IMR-90 (cell line): Measurements from ENCODE around the gene PTPRN2. TPM values are rescaled to one million over a fixed set of nuclear protein-coding genes. Genes with fewer than 3 reads are reported as not detected.
"Not testable (repeated sequence)": the region's sequence is repeated elsewhere in the genome, so short reads cannot be mapped to it uniquely, and the experiment has no call there.

Experiments
- ATAC-seq: fragments of 200-7000 bp; cut with Tn5 transposase; 2 replicates; pipeline ENCODE4 v1.9.1; 2020; ENCODE audit warnings: low read depth, mild to moderate bottlenecking, moderate library complexity
- BruUV-seq: library from RNA; stranded (reverse); fragments of 400-500 nt; replicated peaks from 2 replicates; lab custom pipeline; 2021; lab: Mats Ljungman, UMichigan
- CTCF ChIA-PET: fragments of 300-600 bp; formaldehyde crosslinking; extraction: SDS; loops from one replicate; lab custom pipeline; 2021; ENCODE audit warnings: antibody characterized with exemption; lab: Yijun Ruan, JAX
- POLR2A ChIA-PET: fragments of 300-600 bp; sonication (Branson Sonifier 250); formaldehyde crosslinking; loops from one replicate; lab custom pipeline; 2022; ENCODE audit warnings: antibody characterized with exemption; ENCODE audit not compliant: unreplicated experiment; lab: Charles Lee
- DNase-seq: peaks from one replicate; pipeline ENCODE4 v3.0.0; 2013
- H2AFZ ChIP-seq: replicated peaks from 2 replicates; pipeline ENCODE3; 2013; ENCODE audit warnings: low read length, mild to moderate bottlenecking; ENCODE audit not compliant: poor library complexity
- H2AK5ac ChIP-seq: 2 replicates; pipeline ENCODE4 v1.6.1; 2013; ENCODE audit warnings: low read depth, low read length, inconsistent platforms
- H2AK9ac ChIP-seq: replicated peaks from 2 replicates; pipeline ENCODE3; 2013; ENCODE audit warnings: mild to moderate bottlenecking, low read depth, low read length, moderate library complexity; ENCODE audit not compliant: poor library complexity
- H2BK120ac ChIP-seq: 2 replicates; pipeline ENCODE4 v1.6.1; 2013; ENCODE audit warnings: low read depth, low read length, inconsistent platforms
- H2BK15ac ChIP-seq: 3 replicates; pipeline ENCODE4 v1.6.1; 2013; ENCODE audit warnings: low read depth, low read length, inconsistent platforms
- H2BK20ac ChIP-seq: 2 replicates; pipeline ENCODE4 v1.6.1; 2013; ENCODE audit warnings: low read depth, mild to moderate bottlenecking, inconsistent platforms, low read length, moderate library complexity
- H2BK5ac ChIP-seq: 2 replicates; pipeline ENCODE4 v1.6.1; 2013; ENCODE audit warnings: mild to moderate bottlenecking, low read depth, low read length, inconsistent platforms; ENCODE audit not compliant: poor library complexity, severe bottlenecking
- H3K14ac ChIP-seq: replicated peaks from 2 replicates; pipeline ENCODE4 v1.6.1; 2013; ENCODE audit warnings: low read depth, low read length, inconsistent platforms
- H3K18ac ChIP-seq: 2 replicates; pipeline ENCODE4 v1.6.1; 2013; ENCODE audit warnings: low read depth, low read length, control low read depth
- H3K23ac ChIP-seq: 2 replicates; pipeline ENCODE4 v1.6.1; 2013; ENCODE audit warnings: low read depth, low read length, inconsistent platforms
- H3K27ac ChIP-seq: 2 replicates; pipeline ENCODE4 v1.5.1; 2013; ENCODE audit warnings: mild to moderate bottlenecking, control low read depth, low read length; ENCODE audit not compliant: insufficient read depth
- H3K27me3 ChIP-seq: 2 replicates; pipeline ENCODE4 v1.6.1; 2013; ENCODE audit warnings: low read length; ENCODE audit not compliant: control insufficient read depth, insufficient read depth
- H3K36me3 ChIP-seq: 2 replicates; pipeline ENCODE4 v1.6.1; 2013; ENCODE audit warnings: low read length, mixed read lengths; ENCODE audit not compliant: control insufficient read depth, insufficient read depth
- H3K4ac ChIP-seq: 2 replicates; pipeline ENCODE4 v1.6.1; 2013; ENCODE audit warnings: low read depth, low read length, inconsistent platforms
- H3K4me1 ChIP-seq: 2 replicates; pipeline ENCODE4 v1.6.1; 2013; ENCODE audit warnings: low read length, mixed read lengths; ENCODE audit not compliant: control insufficient read depth, insufficient read depth
- H3K4me2 ChIP-seq: 2 replicates; pipeline ENCODE4 v1.6.1; 2013; ENCODE audit warnings: low read depth, mild to moderate bottlenecking, control low read depth, low read length, moderate library complexity
- H3K4me3 ChIP-seq: 2 replicates; pipeline ENCODE4 v1.5.1; 2013; ENCODE audit warnings: low read depth, mild to moderate bottlenecking, control low read depth, low read length, moderate library complexity; ENCODE audit not compliant: insufficient read depth
- H3K56ac ChIP-seq: 2 replicates; pipeline ENCODE4 v1.6.1; 2013; ENCODE audit warnings: low read length, inconsistent platforms; ENCODE audit not compliant: insufficient read depth; ENCODE audit errors: extremely low read depth
- H3K79me1 ChIP-seq, 2 experiments: 2 replicates each; pipeline ENCODE4 v1.6.1; 2013; ENCODE audit warnings: low read length in 2 of 2, inconsistent platforms in 1 of 2, low read depth in 1 of 2
- H3K9ac ChIP-seq: 2 replicates; pipeline ENCODE4 v1.6.1; 2013; ENCODE audit warnings: low read depth, low read length, control low read depth
- H3K9me1 ChIP-seq: 2 replicates; pipeline ENCODE4 v1.6.1; 2013; ENCODE audit warnings: low read length, inconsistent platforms; ENCODE audit not compliant: insufficient read depth
- H3K9me3 ChIP-seq: 2 replicates; pipeline ENCODE4 v1.6.1; 2013; ENCODE audit warnings: low read length; ENCODE audit not compliant: control insufficient read depth, insufficient read depth
- H4K20me1 ChIP-seq: 2 replicates; pipeline ENCODE4 v1.6.1; 2013; ENCODE audit warnings: low read length, inconsistent platforms; ENCODE audit not compliant: insufficient read depth
- H4K5ac ChIP-seq: 2 replicates; pipeline ENCODE4 v1.6.1; 2013; ENCODE audit warnings: mild to moderate bottlenecking, low read depth, low read length, control low read depth
- H4K8ac ChIP-seq, 2 experiments: 2 replicates each; pipeline ENCODE4 v1.6.1; 2013; ENCODE audit warnings: low read depth in 2 of 2, low read length in 2 of 2, control low read depth in 1 of 2, inconsistent platforms in 1 of 2
- H4K91ac ChIP-seq: 2 replicates; pipeline ENCODE4 v1.6.1; 2013; ENCODE audit warnings: low read depth, low read length, inconsistent platforms; ENCODE audit not compliant: insufficient read depth
- WGBS, 2 experiments: methylation state at CpG; one replicate each; pipeline versions ENCODE4 v1.1.5 to v1.1.7; 2013; ENCODE audit warnings: missing lambda C conversion rate in 2 of 2; ENCODE audit not compliant: insufficient read length in 1 of 2; ENCODE audit errors: extremely low coverage in 2 of 2; 5-methylcytosine and 5-hydroxymethylcytosine counted together
- dilution Hi-C: fragments of 300-500 bp; cut with HindIII; formaldehyde crosslinking; loops from one replicate; pipeline ENCODE4 v1.14.3; 2018; ENCODE audit warnings: low sequenced_read_pairs; ENCODE audit not compliant: unreplicated experiment
- in situ Hi-C: fragments of 300-500 bp; cut with MboI; formaldehyde crosslinking; loops from 3 replicates; pipeline ENCODE4 v1.14.3; 2019; ENCODE audit warnings: low sequenced_read_pairs, inconsistent platforms, mixed read lengths
- intact Hi-C: fragments of 100-400 bp; cut with micrococcal nuclease; formaldehyde crosslinking; loops from 2 replicates; pipeline ENCODE4 v1.10.0; 2022
- polyA plus RNA-seq, 3 experiments: library from polyadenylated mRNA; depleted of rRNA; stranded (reverse); fragments of >200 nt; gene quantifications; 2 replicates each; pipeline ENCODE4 v1.2.3, GENCODE V29; 2012; ENCODE audit warnings: low replicate concordance in 1 of 3
- total RNA-seq: library from RNA; depleted of rRNA; stranded (reverse); fragments of >200 nt; gene quantifications from 2 replicates; pipeline ENCODE4 v1.2.3, GENCODE V29; 2012

Gene PTPRN2
- total and polyA plus RNA-seq, 2 of the 4 experiments (the other 2 are of a cell fraction), result 0.03 TPM; not detected in 1

- H3K4ac ChIP-seq, H3K36me3 ChIP-seq, intact Hi-C loops, H4K5ac ChIP-seq, H4K91ac ChIP-seq, H2BK120ac ChIP-seq, DNase-seq, H4K8ac ChIP-seq, ATAC-seq, H2BK15ac ChIP-seq, H3K9me1 ChIP-seq, H2BK5ac ChIP-seq, H3K27ac ChIP-seq, BruUV-seq, dilution Hi-C loops, CTCF ChIA-PET, POLR2A ChIA-PET, H3K56ac ChIP-seq, H3K9ac ChIP-seq, H3K18ac ChIP-seq, H3K4me3 ChIP-seq, H2AK9ac ChIP-seq, H3K4me1 ChIP-seq, in situ Hi-C loops, H3K23ac ChIP-seq, H3K79me1 ChIP-seq, H2AK5ac ChIP-seq, H4K20me1 ChIP-seq, H2AFZ ChIP-seq, H3K27me3 ChIP-seq, H2BK20ac ChIP-seq, H3K4me2 ChIP-seq, H3K14ac ChIP-seq: not testable (repeated sequence)
- peaks cover 62% of the 10 kb centered on the region for H3K9me3 ChIP-seq
- 40% methylated on average over 7 of the region's 7 CpGs; no CpG with 5 or more reads in 1 of the 2 experiments for WGBS, 2 experiments
These were observed 80.4 kb downstream of the PTPRN2 start for GRCh38 chr7:158507175-158507574.
